HepG2 (cell line): ENCODE data around the gene PYGL. TPM values are rescaled to one million over a fixed set of nuclear protein-coding genes. Genes with fewer than 3 reads are reported as not detected.

Experiments
- BHLHE40 ChIP-seq: IDR thresholded peaks from 2 replicates; pipeline ENCODE4 v1.6.1; 2011; ENCODE audit warnings: low read length, improper control_type of control experiment
- HNRNPK ChIP-seq: fragments of 200-400 bp; formaldehyde crosslinking; IDR thresholded peaks from 2 replicates; pipeline ENCODE4 v1.6.1; 2018; ENCODE audit warnings: low read length, low read depth, moderate library complexity, mild to moderate bottlenecking; ENCODE audit not compliant: poor library complexity, severe bottlenecking
- IRF2 ChIP-seq: IDR thresholded peaks from 2 replicates; pipeline ENCODE4 v1.6.1; 2018; ENCODE audit warnings: missing genetic modification reagents, missing compliant biosample characterization
- IRX3 ChIP-seq: sonication (generic); formaldehyde crosslinking; IDR thresholded peaks from 2 replicates; pipeline ENCODE4 v1.8.1; 2023; ENCODE audit warnings: mild to moderate bottlenecking, low read depth, missing genetic modification reagents, borderline replicate concordance
- KDM6A ChIP-seq: IDR thresholded peaks from 2 replicates; pipeline ENCODE4 v1.6.1; 2016; ENCODE audit warnings: low read depth
- NFIC ChIP-seq: IDR thresholded peaks from 2 replicates; pipeline ENCODE4 v1.6.1; 2012; ENCODE audit warnings: mild to moderate bottlenecking, low read length, inconsistent platforms
- PITX1 ChIP-seq: sonication (generic); formaldehyde crosslinking; IDR thresholded peaks from 2 replicates; pipeline ENCODE4 v1.5.1; 2020; ENCODE audit warnings: mild to moderate bottlenecking, missing genetic modification reagents
- RORA ChIP-seq: sonication (generic); formaldehyde crosslinking; IDR thresholded peaks from 2 replicates; pipeline ENCODE4 v1.5.0; 2020; ENCODE audit warnings: mild to moderate bottlenecking, missing genetic modification reagents, moderate library complexity
- SMC3 ChIP-seq: IDR thresholded peaks from 2 replicates; pipeline ENCODE4 v1.6.1; 2011; ENCODE audit warnings: low read length, improper control_type of control experiment
- TMF1 ChIP-seq: sonication (generic); formaldehyde crosslinking; IDR thresholded peaks from 2 replicates; pipeline ENCODE4 v1.8.1; 2022; ENCODE audit warnings: low read depth, missing genetic modification reagents
- YY1 ChIP-seq: IDR thresholded peaks from 2 replicates; pipeline ENCODE4 v1.6.1; 2011; ENCODE audit warnings: low read length, low read depth, moderate library complexity, mild to moderate bottlenecking; ENCODE audit not compliant: insufficient read depth, insufficient replicate concordance
- ZFAT ChIP-seq: sonication (generic); formaldehyde crosslinking; conservative IDR thresholded peaks from 2 replicates; pipeline ENCODE4 v1.8.1; 2023; ENCODE audit warnings: missing genetic modification reagents, inconsistent platforms
- ZNF121 ChIP-seq: sonication (generic); formaldehyde crosslinking; IDR thresholded peaks from 2 replicates; pipeline ENCODE4 v1.5.0; 2020; ENCODE audit warnings: mild to moderate bottlenecking, missing genetic modification reagents
- ZNF766 ChIP-seq: sonication (generic); formaldehyde crosslinking; IDR thresholded peaks from 2 replicates; pipeline ENCODE4 v1.5.0; 2020; ENCODE audit warnings: missing genetic modification reagents, borderline replicate concordance
- ZNF792 ChIP-seq: IDR thresholded peaks from 2 replicates; pipeline ENCODE4 v1.6.1; 2016
- ZZZ3 ChIP-seq: sonication (generic); formaldehyde crosslinking; IDR thresholded peaks from 2 replicates; pipeline ENCODE4 v1.4.0; 2020; ENCODE audit warnings: missing genetic modification reagents, mild to moderate bottlenecking, borderline replicate concordance
- polyA plus RNA-seq, 8 experiments: library from polyadenylated mRNA; depleted of rRNA in 3 of 8; stranded (reverse) in 7 of 8; unstranded in 1 of 8; fragments of >200 nt; fragmentation: Illumina TruSeq in 4 of 8; extraction: Trizol in 4 of 8; gene quantifications; 2 replicates each; pipeline versions ENCODE4 v1.2.1 to v1.2.3, GENCODE V29; 2011 to 2016; ENCODE audit warnings: low read depth in 4 of 8, missing spikeins in 1 of 8, mixed read lengths in 1 of 8; ENCODE audit not compliant: insufficient read depth in 1 of 8
- total RNA-seq, 5 experiments: library from RNA; depleted of rRNA; stranded (reverse); fragments of >200 nt; fragmentation: Illumina TruSeq; extraction: Trizol; gene quantifications; 2 replicates each; pipeline ENCODE4 v1.2.3, GENCODE V29; 2016; ENCODE audit warnings: low read depth in 1 of 5
- TF ChIP-seq, protein P1 (sequence below): sonication (generic); formaldehyde crosslinking; IDR thresholded peaks from 2 replicates; pipeline ENCODE4 v1.5.0; 2020; ENCODE audit warnings: mild to moderate bottlenecking, missing genetic modification reagents, borderline replicate concordance
- TF ChIP-seq, protein P2 (sequence below): sonication (generic); formaldehyde crosslinking; IDR thresholded peaks from 2 replicates; pipeline ENCODE4 v1.4.0; 2020; ENCODE audit warnings: missing genetic modification reagents
- TF ChIP-seq, protein P3 (sequence below): IDR thresholded peaks from 2 replicates; pipeline ENCODE4 v1.6.1; 2016
- TF ChIP-seq, protein P4 (sequence below): IDR thresholded peaks from 2 replicates; pipeline ENCODE4 v1.6.1; 2012; ENCODE audit warnings: inconsistent platforms
- TF ChIP-seq, protein P5 (sequence below): sonication (generic); formaldehyde crosslinking; IDR thresholded peaks from 2 replicates; pipeline ENCODE4 v1.8.1; 2023; ENCODE audit warnings: mild to moderate bottlenecking, inconsistent platforms, moderate library complexity, missing genetic modification reagents, borderline replicate concordance
- TF ChIP-seq, protein P6 (sequence below): sonication (generic); formaldehyde crosslinking; IDR thresholded peaks from 2 replicates; pipeline ENCODE4 v1.4.0; 2020; ENCODE audit warnings: missing genetic modification reagents, borderline replicate concordance

PYGL gene
- total and polyA plus RNA-seq, 2 of the 13 experiments (the other 11 are each of a cell fraction or from before 2014, with no cell fraction given): 98.4 to 110 TPM

DNA sequence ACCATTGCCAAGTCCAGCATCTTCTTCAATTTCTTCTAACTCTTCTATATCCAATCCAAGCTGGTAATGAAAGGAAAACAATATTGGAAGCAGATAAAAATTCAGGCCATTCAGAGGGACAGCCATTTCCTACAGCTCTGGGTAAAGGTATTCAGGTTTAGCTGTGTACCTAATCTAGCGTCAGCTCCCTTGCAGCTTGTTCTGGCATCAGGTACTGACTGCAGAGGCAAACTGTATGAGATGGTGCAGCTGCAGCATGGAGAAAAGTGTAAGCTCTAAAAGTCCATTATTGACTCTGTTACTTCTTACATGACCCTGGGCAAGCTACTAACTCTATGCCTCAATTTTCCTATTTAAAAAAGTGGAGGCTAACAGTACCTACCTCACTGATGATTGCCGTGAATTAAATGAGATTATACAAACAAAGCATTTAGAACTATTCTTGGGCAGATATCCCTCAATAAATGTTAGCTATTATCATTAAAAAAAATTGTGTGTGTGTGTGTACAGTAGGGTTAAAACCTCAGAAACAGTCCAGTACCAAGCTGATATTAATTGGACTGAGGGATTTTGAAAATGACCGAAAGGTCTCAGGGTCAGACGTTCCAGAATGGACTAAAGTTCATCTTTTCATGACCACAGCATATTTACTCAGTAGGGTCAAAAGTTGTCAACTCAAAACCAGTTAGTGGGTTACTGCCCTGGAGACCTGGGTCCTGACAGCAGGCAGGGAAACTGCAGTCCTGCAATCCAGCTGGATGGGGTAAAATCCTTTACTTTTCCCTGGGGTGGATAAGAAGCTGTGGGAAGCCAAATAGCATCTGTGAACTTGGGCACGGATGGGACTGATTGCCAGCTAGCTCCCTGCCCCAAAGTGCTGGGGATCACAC is 8.9 kb downstream of the PYGL start (continued):
- TF ChIP-seq KDM6A (CRISPR knock-in tag): peak; percentile 78
- TF ChIP-seq, protein P1, sequence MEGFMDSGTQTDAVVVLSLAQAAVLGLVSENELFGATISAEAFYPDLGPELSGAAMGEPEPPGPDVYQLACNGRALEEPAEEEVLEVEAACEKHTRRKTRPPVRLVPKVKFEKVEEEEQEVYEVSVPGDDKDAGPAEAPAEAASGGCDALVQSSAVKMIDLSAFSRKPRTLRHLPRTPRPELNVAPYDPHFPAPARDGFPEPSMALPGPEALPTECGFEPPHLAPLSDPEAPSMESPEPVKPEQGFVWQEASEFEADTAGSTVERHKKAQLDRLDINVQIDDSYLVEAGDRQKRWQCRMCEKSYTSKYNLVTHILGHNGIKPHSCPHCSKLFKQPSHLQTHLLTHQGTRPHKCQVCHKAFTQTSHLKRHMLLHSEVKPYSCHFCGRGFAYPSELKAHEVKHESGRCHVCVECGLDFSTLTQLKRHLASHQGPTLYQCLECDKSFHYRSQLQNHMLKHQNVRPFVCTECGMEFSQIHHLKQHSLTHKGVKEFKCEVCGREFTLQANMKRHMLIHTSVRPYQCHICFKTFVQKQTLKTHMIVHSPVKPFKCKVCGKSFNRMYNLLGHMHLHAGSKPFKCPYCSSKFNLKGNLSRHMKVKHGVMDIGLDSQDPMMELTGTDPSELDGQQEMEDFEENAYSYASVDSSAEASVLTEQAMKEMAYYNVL (CRISPR knock-in tag): peak; percentile 80; the same call in 1 of the 2 replicates
- TF ChIP-seq, protein P2, sequence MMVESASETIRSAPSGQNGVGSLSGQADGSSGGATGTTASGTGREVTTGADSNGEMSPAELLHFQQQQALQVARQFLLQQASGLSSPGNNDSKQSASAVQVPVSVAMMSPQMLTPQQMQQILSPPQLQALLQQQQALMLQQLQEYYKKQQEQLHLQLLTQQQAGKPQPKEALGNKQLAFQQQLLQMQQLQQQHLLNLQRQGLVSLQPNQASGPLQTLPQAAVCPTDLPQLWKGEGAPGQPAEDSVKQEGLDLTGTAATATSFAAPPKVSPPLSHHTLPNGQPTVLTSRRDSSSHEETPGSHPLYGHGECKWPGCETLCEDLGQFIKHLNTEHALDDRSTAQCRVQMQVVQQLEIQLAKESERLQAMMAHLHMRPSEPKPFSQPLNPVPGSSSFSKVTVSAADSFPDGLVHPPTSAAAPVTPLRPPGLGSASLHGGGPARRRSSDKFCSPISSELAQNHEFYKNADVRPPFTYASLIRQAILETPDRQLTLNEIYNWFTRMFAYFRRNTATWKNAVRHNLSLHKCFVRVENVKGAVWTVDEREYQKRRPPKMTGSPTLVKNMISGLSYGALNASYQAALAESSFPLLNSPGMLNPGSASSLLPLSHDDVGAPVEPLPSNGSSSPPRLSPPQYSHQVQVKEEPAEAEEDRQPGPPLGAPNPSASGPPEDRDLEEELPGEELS (CRISPR knock-in tag): peak; percentile 84
- TF ChIP-seq, protein P3, sequence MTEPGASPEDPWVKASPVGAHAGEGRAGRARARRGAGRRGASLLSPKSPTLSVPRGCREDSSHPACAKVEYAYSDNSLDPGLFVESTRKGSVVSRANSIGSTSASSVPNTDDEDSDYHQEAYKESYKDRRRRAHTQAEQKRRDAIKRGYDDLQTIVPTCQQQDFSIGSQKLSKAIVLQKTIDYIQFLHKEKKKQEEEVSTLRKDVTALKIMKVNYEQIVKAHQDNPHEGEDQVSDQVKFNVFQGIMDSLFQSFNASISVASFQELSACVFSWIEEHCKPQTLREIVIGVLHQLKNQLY (CRISPR knock-in tag): no peak
- no peak for TF ChIP-seq ZFAT
- no peak for TF ChIP-seq BHLHE40
- peak; percentile 66; the same call in 1 of the 2 replicates for TF ChIP-seq IRF2 (CRISPR knock-in tag)
- TF ChIP-seq PITX1 (CRISPR knock-in tag): peak; percentile 89
- no peak for TF ChIP-seq ZNF121 (CRISPR knock-in tag)
- no peak for TF ChIP-seq IRX3
- no peak for TF ChIP-seq TMF1
- TF ChIP-seq ZNF766 (CRISPR knock-in tag): 0 out of 2 replicates have a peak, but pooled peaks have one; percentile 67
- no peak for TF ChIP-seq HNRNPK
- TF ChIP-seq RORA (CRISPR knock-in tag): no peak
- TF ChIP-seq ZNF792: peak; percentile 66; the same call in 1 of the 2 replicates
- TF ChIP-seq YY1: no peak
- TF ChIP-seq, protein P4, sequence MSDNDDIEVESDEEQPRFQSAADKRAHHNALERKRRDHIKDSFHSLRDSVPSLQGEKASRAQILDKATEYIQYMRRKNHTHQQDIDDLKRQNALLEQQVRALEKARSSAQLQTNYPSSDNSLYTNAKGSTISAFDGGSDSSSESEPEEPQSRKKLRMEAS: 0 out of 2 replicates have a peak, but pooled peaks have one; percentile 31
- 0 out of 2 replicates have a peak, but pooled peaks have one; percentile 7 for TF ChIP-seq SMC3
- no peak for TF ChIP-seq ZZZ3 (CRISPR knock-in tag)
- peak; percentile 72 for TF ChIP-seq NFIC
- TF ChIP-seq, protein P5, sequence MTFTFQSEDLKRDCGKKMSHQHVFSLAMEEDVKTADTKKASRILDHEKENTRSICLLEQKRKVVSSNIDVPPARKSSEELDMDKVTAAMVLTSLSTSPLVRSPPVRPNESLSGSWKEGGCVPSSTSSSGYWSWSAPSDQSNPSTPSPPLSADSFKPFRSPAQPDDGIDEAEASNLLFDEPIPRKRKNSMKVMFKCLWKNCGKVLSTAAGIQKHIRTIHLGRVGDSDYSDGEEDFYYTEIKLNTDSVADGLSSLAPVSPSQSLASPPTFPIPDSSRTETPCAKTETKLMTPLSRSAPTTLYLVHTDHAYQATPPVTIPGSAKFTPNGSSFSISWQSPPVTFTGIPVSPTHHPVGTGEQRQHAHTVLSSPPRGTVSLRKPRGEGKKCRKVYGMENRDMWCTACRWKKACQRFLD (CRISPR knock-in tag): no peak
- TF ChIP-seq, protein P6, sequence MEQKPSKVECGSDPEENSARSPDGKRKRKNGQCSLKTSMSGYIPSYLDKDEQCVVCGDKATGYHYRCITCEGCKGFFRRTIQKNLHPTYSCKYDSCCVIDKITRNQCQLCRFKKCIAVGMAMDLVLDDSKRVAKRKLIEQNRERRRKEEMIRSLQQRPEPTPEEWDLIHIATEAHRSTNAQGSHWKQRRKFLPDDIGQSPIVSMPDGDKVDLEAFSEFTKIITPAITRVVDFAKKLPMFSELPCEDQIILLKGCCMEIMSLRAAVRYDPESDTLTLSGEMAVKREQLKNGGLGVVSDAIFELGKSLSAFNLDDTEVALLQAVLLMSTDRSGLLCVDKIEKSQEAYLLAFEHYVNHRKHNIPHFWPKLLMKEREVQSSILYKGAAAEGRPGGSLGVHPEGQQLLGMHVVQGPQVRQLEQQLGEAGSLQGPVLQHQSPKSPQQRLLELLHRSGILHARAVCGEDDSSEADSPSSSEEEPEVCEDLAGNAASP (CRISPR knock-in tag): peak; percentile 89
